AG09309 (cell line): ENCODE data around the gene DISC1.

ENCODE experiments used
- DNase-seq: peaks from one replicate; pipeline ENCODE4 v3.0.0-alpha.2; 2010; ENCODE audit warnings: low read depth
- H3K4me3 ChIP-seq: 2 replicates; pipeline ENCODE4 v1.5.1; 2011; ENCODE audit warnings: mild to moderate bottlenecking, low read depth, low read length, moderate library complexity; ENCODE audit not compliant: control insufficient read depth
- TF ChIP-seq, protein P1 (sequence below): IDR thresholded peaks from 2 replicates; pipeline ENCODE4 v1.5.1; 2011; ENCODE audit warnings: mild to moderate bottlenecking, low read depth, low read length, inconsistent platforms; ENCODE audit not compliant: insufficient read depth, control insufficient read depth; ENCODE audit errors: missing control alignments

Gene DISC1

DNA sequence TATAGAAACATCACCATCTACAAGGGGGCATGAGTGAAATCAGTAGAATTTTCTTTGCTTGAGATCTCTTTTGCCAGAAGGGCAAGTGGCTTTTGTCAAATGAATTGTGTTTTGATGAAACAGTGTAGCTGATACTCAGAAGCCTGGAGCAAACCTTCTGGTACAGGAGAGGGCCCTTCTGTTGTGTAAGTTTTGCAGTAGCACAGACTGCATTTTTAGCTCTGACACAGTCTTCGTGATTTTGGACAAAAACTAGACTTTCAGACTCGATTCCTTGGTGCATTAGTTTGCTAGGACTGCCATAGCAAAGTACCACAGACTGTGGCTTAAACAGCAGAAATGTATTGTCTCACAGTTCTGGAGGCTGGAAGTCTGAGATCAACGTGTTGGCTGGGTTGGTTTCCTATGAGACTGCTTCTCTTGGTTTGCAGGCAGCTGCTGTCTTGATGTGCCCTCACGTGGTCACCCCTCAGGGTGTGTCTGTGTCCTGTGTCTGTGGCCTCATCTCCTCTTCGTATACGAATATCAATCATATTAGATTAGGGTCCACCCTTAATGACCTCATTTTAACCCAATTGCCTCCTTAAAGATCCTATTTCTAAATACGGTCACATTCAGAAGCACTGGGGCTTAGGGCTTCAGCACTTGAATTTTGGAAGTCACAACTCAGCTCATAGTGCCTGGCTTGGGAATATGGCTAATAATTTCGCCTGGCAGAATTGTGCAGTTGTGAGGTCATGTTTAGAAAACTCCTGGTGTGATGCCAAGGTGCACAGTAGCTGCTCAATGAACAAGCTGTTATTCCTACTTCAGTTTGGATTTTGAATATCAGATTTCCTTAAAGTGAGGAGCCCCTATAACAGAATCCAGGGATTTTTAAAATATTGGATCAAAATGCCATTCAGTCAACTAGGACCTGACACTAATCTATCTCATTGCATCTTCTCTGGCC, 21.2 kb upstream of the DISC1 start:
- DNase-seq, result no peak
- TF ChIP-seq, protein P1, sequence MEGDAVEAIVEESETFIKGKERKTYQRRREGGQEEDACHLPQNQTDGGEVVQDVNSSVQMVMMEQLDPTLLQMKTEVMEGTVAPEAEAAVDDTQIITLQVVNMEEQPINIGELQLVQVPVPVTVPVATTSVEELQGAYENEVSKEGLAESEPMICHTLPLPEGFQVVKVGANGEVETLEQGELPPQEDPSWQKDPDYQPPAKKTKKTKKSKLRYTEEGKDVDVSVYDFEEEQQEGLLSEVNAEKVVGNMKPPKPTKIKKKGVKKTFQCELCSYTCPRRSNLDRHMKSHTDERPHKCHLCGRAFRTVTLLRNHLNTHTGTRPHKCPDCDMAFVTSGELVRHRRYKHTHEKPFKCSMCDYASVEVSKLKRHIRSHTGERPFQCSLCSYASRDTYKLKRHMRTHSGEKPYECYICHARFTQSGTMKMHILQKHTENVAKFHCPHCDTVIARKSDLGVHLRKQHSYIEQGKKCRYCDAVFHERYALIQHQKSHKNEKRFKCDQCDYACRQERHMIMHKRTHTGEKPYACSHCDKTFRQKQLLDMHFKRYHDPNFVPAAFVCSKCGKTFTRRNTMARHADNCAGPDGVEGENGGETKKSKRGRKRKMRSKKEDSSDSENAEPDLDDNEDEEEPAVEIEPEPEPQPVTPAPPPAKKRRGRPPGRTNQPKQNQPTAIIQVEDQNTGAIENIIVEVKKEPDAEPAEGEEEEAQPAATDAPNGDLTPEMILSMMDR, result no peak
- H3K4me3 ChIP-seq, result no peak overlapping the region

DNA sequence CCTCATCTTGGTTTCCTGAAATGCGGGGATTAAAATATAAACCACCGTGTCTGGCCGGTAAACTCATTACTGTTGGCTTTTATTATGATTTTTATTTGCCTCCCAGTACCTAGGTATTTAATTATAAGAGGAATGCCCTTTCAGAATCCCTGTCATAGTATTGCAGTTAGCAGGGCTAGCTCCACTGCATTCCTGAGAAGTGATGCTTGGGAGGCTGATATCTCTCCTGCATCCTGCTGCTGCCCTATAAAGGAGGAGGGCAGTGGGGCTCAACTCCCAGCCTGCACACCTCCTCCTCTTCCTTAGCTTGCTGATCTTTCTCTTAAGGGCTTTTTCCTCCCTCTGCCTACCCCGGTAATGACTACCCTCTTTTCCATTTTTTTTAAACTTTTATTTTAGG, 19.9 kb upstream of the DISC1 start:
- no peak overlapping the region for H3K4me3 ChIP-seq
- TF ChIP-seq, protein P1, result no peak
- DNase-seq, result no peak

DNA sequence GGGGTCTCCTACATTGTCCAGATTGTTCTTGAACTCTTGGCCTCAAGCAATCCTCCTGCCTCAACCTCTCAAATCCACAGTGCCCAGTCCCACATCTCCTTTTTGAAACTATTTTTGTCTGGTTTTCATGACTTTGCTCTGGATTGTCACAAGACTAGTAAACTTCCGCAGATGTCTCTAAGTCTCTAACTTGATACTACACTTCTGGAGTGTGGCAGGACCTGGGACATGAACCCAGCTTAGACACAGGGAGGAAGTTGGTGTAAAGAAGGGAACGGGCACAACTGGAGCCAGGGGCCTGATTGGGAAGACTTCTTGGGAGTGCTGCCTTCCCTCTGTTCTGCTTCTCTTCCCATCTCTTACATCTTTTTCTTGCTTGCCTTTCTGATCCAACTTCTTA, 16.2 kb upstream of the DISC1 start:
- no peak overlapping the region for H3K4me3 ChIP-seq
- TF ChIP-seq, protein P1, result no peak
- no peak for DNase-seq

DNA sequence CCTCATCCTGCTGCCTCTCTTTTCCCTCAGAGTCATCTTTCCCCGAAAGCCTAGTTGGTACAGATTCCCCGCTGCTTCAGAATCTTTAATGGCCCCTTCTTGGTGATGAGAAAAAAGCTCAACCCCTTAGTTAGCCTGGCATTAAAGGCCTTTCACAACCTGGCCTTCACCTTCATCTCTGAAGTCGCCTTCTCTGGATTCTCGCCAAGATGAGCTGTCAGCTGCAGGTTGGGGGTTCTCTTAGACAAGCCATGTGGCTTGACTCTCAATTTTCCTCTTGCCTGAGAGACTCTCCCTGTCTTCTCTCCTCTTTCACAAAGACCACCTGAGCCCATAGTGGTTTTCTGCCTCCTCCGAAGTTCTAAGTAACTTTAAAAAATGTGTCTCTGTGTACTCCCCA, 15.5 kb upstream of the DISC1 start:
- H3K4me3 ChIP-seq, result no peak overlapping the region
- TF ChIP-seq, protein P1, result no peak
- no peak for DNase-seq

DNA sequence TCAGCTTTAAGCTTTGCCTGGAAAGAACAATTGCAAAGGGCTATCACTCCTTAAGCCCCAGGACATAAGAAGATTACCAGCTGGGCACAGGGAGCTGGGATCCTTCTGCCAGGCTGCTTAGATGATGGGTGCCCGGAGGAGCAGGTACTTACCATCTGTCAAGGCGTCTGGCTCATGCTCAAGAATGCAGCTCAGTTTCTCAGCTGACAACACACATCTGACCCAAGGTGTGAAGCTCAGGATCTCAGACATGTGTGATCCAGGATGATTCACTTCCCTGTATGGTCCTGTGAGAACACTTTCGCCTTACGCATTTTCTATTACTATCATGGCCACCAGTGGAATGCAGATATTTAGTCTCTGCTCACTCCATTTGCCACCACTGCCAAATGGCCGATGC, 14.7 kb upstream of the DISC1 start:
- DNase-seq, result no peak
- H3K4me3 ChIP-seq, result no peak overlapping the region
- TF ChIP-seq, protein P1, result no peak

DNA sequence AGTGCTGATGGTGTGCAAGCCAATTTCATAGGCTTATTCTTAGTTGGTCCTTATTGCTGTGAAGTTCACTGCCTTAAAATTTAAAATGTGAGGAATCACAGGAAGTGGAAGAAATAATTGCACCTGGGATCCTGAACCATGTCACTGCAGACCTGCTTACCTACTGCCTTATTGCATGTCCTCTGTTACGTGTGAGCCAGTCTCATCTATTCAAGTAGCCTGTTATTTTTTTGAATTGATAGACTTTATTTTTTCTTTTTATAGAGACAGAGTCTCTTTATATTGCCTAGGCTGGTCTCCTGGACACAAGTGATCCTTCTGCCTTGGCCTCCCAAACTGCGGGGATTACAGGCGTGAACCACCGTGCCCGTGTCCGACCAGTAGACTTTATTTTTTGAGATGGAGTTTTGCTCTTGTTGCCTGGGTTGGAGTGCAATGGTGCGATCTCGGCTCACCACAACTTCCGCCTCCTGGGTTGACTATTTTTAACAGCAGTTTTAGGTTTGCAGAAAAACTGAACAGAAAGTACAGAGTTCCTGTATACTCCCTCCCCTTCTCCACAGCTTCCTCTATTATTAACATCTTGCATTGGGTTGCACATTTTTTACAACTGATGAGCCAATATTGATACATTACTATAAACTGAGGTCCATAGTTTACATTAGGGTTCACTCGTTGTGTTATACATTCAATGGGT, 14.0 kb upstream of the DISC1 start:
- DNase-seq, result no peak
- no peak overlapping the region for H3K4me3 ChIP-seq
- TF ChIP-seq, protein P1, result no peak
